GM19035 (cell line): ENCODE results near the gene FOXJ2.
"Not testable (repeated sequence)": the region's sequence is repeated elsewhere in the genome, so short reads cannot be mapped to it uniquely, and the experiment has no call there.

Experiments
- ATAC-seq: cut with Tn5 transposase; IDR thresholded peaks from one replicate; pipeline ENCODE4 v1.9.1; 2021; ENCODE audit not compliant: unreplicated experiment

FOXJ2 gene

GRCh38 chr12:8032242-8033152, at the start of gene FOXJ2:
Gene FOXJ2 (plus strand): TSS chr12:8032716. CDS start chr12:8039833, 7,117 bp downstream.
- ATAC-seq: peak; percentile 79

GRCh38 chr12:7983019-7983418, 49.5 kb upstream of the FOXJ2 start:
- not testable (repeated sequence) for ATAC-seq

GRCh38 chr12:7983460-7983859, 49.1 kb upstream of the FOXJ2 start:
- ATAC-seq: not testable (repeated sequence)

- ATAC-seq: no peak
These were observed 47.6 kb upstream of the FOXJ2 start for GRCh38 chr12:7984900-7985299.

- no peak for ATAC-seq
These were observed 46.6 kb upstream of the FOXJ2 start for GRCh38 chr12:7985802-7986418.

GRCh38 chr12:7989827-7990491, 42.6 kb upstream of the FOXJ2 start:
- no peak for ATAC-seq

- ATAC-seq: no peak
These were observed 41.0 kb upstream of the FOXJ2 start for GRCh38 chr12:7991535-7991934.

GRCh38 chr12:7994731-7995205, 37.7 kb upstream of the FOXJ2 start:
- ATAC-seq: peak; percentile 21

GRCh38 chr12:7995266-7995963, 37.1 kb upstream of the FOXJ2 start:
- ATAC-seq: peak; percentile 100

GRCh38 chr12:8000827-8001226, 31.7 kb upstream of the FOXJ2 start:
- ATAC-seq: not testable (repeated sequence)

GRCh38 chr12:8001496-8001895, 31.0 kb upstream of the FOXJ2 start:
- ATAC-seq: not testable (repeated sequence)

GRCh38 chr12:8004897-8005296, 27.6 kb upstream of the FOXJ2 start:
- ATAC-seq: not testable (repeated sequence)

- no peak for ATAC-seq
These were observed 21.2 kb upstream of the FOXJ2 start for GRCh38 chr12:8011331-8011730.

- ATAC-seq: no peak
These were observed 19.7 kb upstream of the FOXJ2 start for GRCh38 chr12:8012651-8013309.

- no peak for ATAC-seq
These were observed 17.7 kb upstream of the FOXJ2 start for GRCh38 chr12:8014836-8015235.

GRCh38 chr12:8018213-8018612, 14.3 kb upstream of the FOXJ2 start:
- not testable (repeated sequence) for ATAC-seq

GRCh38 chr12:8018666-8019581, 13.6 kb upstream of the FOXJ2 start:
- ATAC-seq: no peak

- peak; percentile 99 for ATAC-seq
These were observed 6.1 kb upstream of the FOXJ2 start for GRCh38 chr12:8026291-8026900.

- no peak for ATAC-seq
These were observed 4.7 kb upstream of the FOXJ2 start for GRCh38 chr12:8027856-8028255.
